ENCODE results near the gene GRID2.

DNA sequence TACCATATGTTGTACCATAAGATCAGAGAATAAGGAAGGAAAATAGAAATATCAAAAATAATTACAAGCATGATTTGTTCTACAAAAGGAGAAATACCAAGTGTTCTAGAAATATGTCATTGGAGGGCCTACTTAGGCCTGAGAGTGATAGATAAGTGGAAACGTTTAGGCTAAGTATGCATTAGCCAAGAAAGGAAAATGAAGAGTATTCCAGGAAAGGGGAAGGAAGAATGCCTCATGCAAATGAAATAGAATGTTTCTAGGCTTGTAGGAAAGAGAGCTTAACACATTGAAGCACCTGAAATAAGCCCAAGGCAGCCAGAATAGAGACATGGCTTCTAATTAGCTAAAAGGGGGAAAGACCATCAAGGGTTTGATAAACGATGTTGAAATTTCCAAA, 929.1 kb downstream of the GRID2 start:
- TF ChIP-seq, protein P1, sequence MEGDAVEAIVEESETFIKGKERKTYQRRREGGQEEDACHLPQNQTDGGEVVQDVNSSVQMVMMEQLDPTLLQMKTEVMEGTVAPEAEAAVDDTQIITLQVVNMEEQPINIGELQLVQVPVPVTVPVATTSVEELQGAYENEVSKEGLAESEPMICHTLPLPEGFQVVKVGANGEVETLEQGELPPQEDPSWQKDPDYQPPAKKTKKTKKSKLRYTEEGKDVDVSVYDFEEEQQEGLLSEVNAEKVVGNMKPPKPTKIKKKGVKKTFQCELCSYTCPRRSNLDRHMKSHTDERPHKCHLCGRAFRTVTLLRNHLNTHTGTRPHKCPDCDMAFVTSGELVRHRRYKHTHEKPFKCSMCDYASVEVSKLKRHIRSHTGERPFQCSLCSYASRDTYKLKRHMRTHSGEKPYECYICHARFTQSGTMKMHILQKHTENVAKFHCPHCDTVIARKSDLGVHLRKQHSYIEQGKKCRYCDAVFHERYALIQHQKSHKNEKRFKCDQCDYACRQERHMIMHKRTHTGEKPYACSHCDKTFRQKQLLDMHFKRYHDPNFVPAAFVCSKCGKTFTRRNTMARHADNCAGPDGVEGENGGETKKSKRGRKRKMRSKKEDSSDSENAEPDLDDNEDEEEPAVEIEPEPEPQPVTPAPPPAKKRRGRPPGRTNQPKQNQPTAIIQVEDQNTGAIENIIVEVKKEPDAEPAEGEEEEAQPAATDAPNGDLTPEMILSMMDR (IDR thresholded peaks at IDR 0.05), result no peak
- no peak for TF ChIP-seq POLR2A (IDR thresholded peaks at IDR 0.05)
- no peak for TF ChIP-seq POLR2AphosphoS5 (IDR thresholded peaks at IDR 0.05)

Measured in breast epithelium (tissue), 3 donors.